OCI-LY7 (cell line): Measurements from ENCODE around the gene LCE1D. TPM values are rescaled to one million over a fixed set of nuclear protein-coding genes. Genes with fewer than 3 reads are reported as not detected.

Experiments used
- BruUV-seq: library from RNA; stranded (reverse); fragments of 400-500 nt; replicated peaks from 2 replicates; lab custom pipeline; 2021; lab: Mats Ljungman, UMichigan
- CTCF ChIA-PET: fragments of 300-600 bp; sonication (Branson Sonifier 250); formaldehyde crosslinking; loops from one replicate; lab custom pipeline; 2022; ENCODE audit warnings: antibody characterized with exemption; ENCODE audit not compliant: unreplicated experiment; lab: Charles Lee
- POLR2A ChIA-PET: fragments of 300-600 bp; sonication (Branson Sonifier 250); formaldehyde crosslinking; loops from one replicate; lab custom pipeline; 2022; ENCODE audit warnings: antibody characterized with exemption; lab: Charles Lee
- DNase-seq: peaks from one replicate; pipeline ENCODE4 v3.0.0-alpha.2; 2015; ENCODE audit warnings: low spot score
- H2AFZ ChIP-seq: fragments of 200-600 bp; sonication (generic), shearing (Covaris generic); 2 replicates; pipeline ENCODE4 v1.6.1; 2014; ENCODE audit warnings: mild to moderate bottlenecking, antibody characterized with exemption, low read length, moderate library complexity
- H3K27ac ChIP-seq: fragments of 200-600 bp; sonication (generic); 2 replicates; pipeline ENCODE4 v1.5.1; 2014; ENCODE audit warnings: mixed run types, low read depth, mild to moderate bottlenecking, moderate library complexity, low read length, inconsistent platforms; ENCODE audit not compliant: poor library complexity, severe bottlenecking
- H3K36me3 ChIP-seq: fragments of 200-600 bp; sonication (generic); 2 replicates; pipeline ENCODE4 v1.6.1; 2014; ENCODE audit warnings: mild to moderate bottlenecking, antibody characterized with exemption, low read length, moderate library complexity, mixed read lengths; ENCODE audit not compliant: insufficient read depth
- H3K4me1 ChIP-seq: fragments of 200-600 bp; sonication (generic); 2 replicates; pipeline ENCODE4 v1.5.1; 2014; ENCODE audit warnings: mild to moderate bottlenecking, low read length; ENCODE audit not compliant: insufficient read depth, poor library complexity, severe bottlenecking
- H3K4me2 ChIP-seq: fragments of 200-600 bp; sonication (generic); 2 replicates; pipeline ENCODE4 v1.6.1; 2014; ENCODE audit warnings: mild to moderate bottlenecking, low read length
- H3K4me3 ChIP-seq: fragments of 200-600 bp; sonication (generic); 2 replicates; pipeline ENCODE4 v1.5.1; 2014; ENCODE audit warnings: mild to moderate bottlenecking, low read depth, low read length; ENCODE audit not compliant: poor library complexity, severe bottlenecking
- H3K79me2 ChIP-seq: fragments of 200-600 bp; sonication (generic); 2 replicates; pipeline ENCODE4 v1.6.1; 2016; ENCODE audit warnings: low read depth, mild to moderate bottlenecking, low read length, moderate library complexity, mixed read lengths; ENCODE audit not compliant: insufficient read depth
- H3K9me2 ChIP-seq: fragments of 200-600 bp; sonication (generic); 2 replicates; pipeline ENCODE4 v1.6.1; 2016; ENCODE audit warnings: mild to moderate bottlenecking, low read length, mixed read lengths; ENCODE audit not compliant: insufficient read depth
- H3K9me3 ChIP-seq: fragments of 200-600 bp; sonication (generic); 2 replicates; pipeline ENCODE4 v1.6.1; 2014; ENCODE audit warnings: mild to moderate bottlenecking, mixed run types, low read length, mixed read lengths
- H4K20me1 ChIP-seq: fragments of 200-600 bp; sonication (generic); 2 replicates; pipeline ENCODE4 v1.6.1; 2014; ENCODE audit warnings: mild to moderate bottlenecking, antibody characterized with exemption, low read length, moderate library complexity, mixed read lengths; ENCODE audit not compliant: insufficient read depth
- EZH2phosphoT487 ChIP-seq: fragments of 200-600 bp; sonication (generic); IDR thresholded peaks from 2 replicates; pipeline ENCODE4 v1.6.1; 2018; ENCODE audit warnings: low read depth, borderline replicate concordance, mild to moderate bottlenecking, mixed run types, antibody characterized with exemption, low read length, moderate library complexity, mixed read lengths
- intact Hi-C: fragments of 100-400 bp; cut with micrococcal nuclease; formaldehyde crosslinking; loops from one replicate; pipeline ENCODE4 v1.10.0; 2022; ENCODE audit not compliant: unreplicated experiment
- total RNA-seq, 2 experiments: library from RNA; depleted of rRNA in 1 of 2; stranded (reverse); fragments of >200 nt in 1 of 2; shearing (Covaris generic) in 1 of 2; gene quantifications; 2 replicates each; pipeline ENCODE4 v1.2.3, GENCODE V29; 2014 to 2022
- TF ChIP-seq, protein P1 (sequence below): fragments of 200-600 bp; sonication (generic); conservative IDR thresholded peaks from 2 replicates; pipeline ENCODE4 v1.5.1; 2014; ENCODE audit warnings: mild to moderate bottlenecking, antibody characterized with exemption, low read length, moderate library complexity, mixed read lengths

LCE1D gene
- total RNA-seq, 2 experiments from 2014 or later, result not detected

DNA sequence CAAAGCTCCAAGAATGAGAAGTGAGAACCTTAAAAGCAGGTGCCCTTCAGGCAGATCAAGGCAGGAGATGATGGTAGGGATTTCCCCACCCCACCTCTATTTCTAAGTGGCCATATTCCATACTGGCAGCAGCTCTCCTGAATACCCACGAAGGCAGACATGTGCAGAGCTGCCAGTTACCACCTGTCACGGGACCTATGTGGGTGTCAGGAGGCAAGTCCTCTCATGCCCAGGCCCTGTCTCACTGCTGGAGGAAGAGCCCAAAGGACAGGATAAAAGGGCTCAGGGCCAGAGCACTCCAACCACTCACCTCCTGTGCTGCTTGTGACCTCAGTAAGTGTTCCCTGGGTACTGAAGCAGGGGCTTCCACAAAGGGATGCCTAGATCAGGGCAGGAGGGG, 14.5 kb downstream of the LCE1D start:
- BruUV-seq, result no TSS peak
- H3K4me2 ChIP-seq, result no peak overlapping the region
- H3K4me1 ChIP-seq, result no peaks in the 10 kb centered on the region
- no peaks in the 10 kb centered on the region for H3K9me2 ChIP-seq
- ChIA-PET CTCF (no interaction called here), POLR2A (no interaction called here)
- intact Hi-C loops, result no loop called here
- no peaks in the 10 kb centered on the region for H3K79me2 ChIP-seq
- H3K4me3 ChIP-seq, result no peak overlapping the region
- no peak for TF ChIP-seq EZH2phosphoT487
- TF ChIP-seq, protein P1, sequence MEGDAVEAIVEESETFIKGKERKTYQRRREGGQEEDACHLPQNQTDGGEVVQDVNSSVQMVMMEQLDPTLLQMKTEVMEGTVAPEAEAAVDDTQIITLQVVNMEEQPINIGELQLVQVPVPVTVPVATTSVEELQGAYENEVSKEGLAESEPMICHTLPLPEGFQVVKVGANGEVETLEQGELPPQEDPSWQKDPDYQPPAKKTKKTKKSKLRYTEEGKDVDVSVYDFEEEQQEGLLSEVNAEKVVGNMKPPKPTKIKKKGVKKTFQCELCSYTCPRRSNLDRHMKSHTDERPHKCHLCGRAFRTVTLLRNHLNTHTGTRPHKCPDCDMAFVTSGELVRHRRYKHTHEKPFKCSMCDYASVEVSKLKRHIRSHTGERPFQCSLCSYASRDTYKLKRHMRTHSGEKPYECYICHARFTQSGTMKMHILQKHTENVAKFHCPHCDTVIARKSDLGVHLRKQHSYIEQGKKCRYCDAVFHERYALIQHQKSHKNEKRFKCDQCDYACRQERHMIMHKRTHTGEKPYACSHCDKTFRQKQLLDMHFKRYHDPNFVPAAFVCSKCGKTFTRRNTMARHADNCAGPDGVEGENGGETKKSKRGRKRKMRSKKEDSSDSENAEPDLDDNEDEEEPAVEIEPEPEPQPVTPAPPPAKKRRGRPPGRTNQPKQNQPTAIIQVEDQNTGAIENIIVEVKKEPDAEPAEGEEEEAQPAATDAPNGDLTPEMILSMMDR, result no peak
- no peak overlapping the region for H2AFZ ChIP-seq
- no peak for DNase-seq
- no peak overlapping the region for H3K27ac ChIP-seq
- H4K20me1 ChIP-seq, result no peaks in the 10 kb centered on the region
- H3K36me3 ChIP-seq, result no peaks in the 10 kb centered on the region
- no peaks in the 10 kb centered on the region for H3K9me3 ChIP-seq

DNA sequence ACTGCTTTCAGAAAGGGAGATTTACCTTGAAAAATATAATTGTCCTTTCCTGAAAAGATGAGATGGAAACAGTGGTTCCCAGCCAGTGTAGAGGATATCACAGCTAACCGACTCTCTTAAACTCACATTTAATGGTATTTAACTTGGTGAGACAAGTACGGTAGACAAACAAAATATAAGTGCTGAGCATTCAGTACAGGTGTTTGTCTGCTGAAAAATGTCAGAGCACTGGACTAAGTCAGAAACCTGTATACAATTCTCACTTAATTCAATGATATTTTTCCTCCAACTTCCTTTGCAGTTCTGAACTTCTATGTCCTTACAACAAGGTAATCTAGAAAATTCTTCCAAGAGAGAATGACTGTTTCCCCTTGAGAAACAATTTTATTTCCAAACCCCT, 15.2 kb downstream of the LCE1D start, which contains the start of gene LCE1B:
TSS of gene LCE1B (plus strand) at position 301 of the 400 bp plus-strand sequence. CDS start 476 bp downstream, outside the sequence.
- Histone ChIP-seq H3K9me3 (no peaks in the 10 kb centered on the region), H4K20me1 (no peaks in the 10 kb centered on the region), H3K36me3 (no peaks in the 10 kb centered on the region), H3K4me1 (no peaks in the 10 kb centered on the region), H3K79me2 (no peaks in the 10 kb centered on the region), H3K27ac (no peak within 1 kb of the TSS), H3K9me2 (no peaks in the 10 kb centered on the region), H3K4me3 (no peak within 1 kb of the TSS), H2AFZ (no peak within 1 kb of the TSS), H3K4me2 (no peak within 1 kb of the TSS)
- ChIA-PET CTCF (no interaction called here), POLR2A (no interaction called here)
- TF ChIP-seq, protein P1, result no peak
- TF ChIP-seq EZH2phosphoT487, result no peak
- no peak for DNase-seq
- intact Hi-C loops, result no loop called here
- BruUV-seq, result no TSS peak

DNA sequence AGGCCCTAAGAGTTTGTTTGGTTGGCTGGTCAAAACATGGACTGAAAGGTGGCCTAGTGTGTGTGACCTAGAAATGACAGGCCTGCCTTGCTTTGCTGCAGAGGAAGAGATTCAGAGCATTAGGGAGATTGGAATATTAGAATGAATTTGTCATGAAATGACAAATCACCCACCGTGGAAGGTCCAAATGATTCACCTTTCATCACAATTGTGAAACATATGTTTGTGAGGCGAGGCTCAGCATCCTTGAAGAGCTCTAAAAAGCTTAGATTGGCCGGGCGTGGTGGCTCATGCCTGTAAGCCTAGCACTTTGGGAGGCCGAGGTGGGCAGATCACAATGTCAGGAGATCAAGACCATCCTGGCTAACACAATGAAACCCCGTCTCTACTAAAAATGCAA, 20.8 kb downstream of the LCE1D start:
- H3K79me2 ChIP-seq, result no peaks in the 10 kb centered on the region
- no peak overlapping the region for H3K4me2 ChIP-seq
- no peaks in the 10 kb centered on the region for H4K20me1 ChIP-seq
- no peaks in the 10 kb centered on the region for H3K36me3 ChIP-seq
- H3K27ac ChIP-seq, result no peak overlapping the region
- TF ChIP-seq EZH2phosphoT487, result no peak
- TF ChIP-seq, protein P1, result no peak
- intact Hi-C loops, result no loop called here
- ChIA-PET CTCF (no interaction called here), POLR2A (no interaction called here)
- H2AFZ ChIP-seq, result no peak overlapping the region
- BruUV-seq, result no TSS peak
- no peak for DNase-seq
- no peaks in the 10 kb centered on the region for H3K9me3 ChIP-seq
- no peaks in the 10 kb centered on the region for H3K4me1 ChIP-seq
- H3K9me2 ChIP-seq, result no peaks in the 10 kb centered on the region
- H3K4me3 ChIP-seq, result no peak overlapping the region
